Kidney (tissue), 14 donors: Measurements from ENCODE around the gene GRIP2. TPM values are rescaled to one million over a fixed set of nuclear protein-coding genes. Genes with fewer than 3 reads are reported as not detected.

Experiments
- DNase-seq, 5 donors: peaks; one replicate each; pipeline ENCODE4 v3.0.0-alpha.2; 2013 to 2020
- FAIRE-seq: peaks from 2 replicates; lab custom pipeline; 2012; peaks lifted over from hg19 to GRCh38; lab: Jason Lieb, UNC
- H3K27ac ChIP-seq, 2 donors: one replicate each; pipeline ENCODE4 v1.7.0; 2013; ENCODE audit warnings: low read depth in 2 of 2, low read length in 2 of 2, inconsistent platforms in 1 of 2
- H3K27me3 ChIP-seq: one replicate; pipeline ENCODE4 v1.7.1; 2013; ENCODE audit warnings: low read length, inconsistent platforms; ENCODE audit not compliant: control insufficient read depth, insufficient read depth
- H3K36me3 ChIP-seq, 3 donors: one replicate each; pipeline versions ENCODE4 v1.7.0 to v1.7.1; 2013; ENCODE audit warnings: low read length in 3 of 3, control low read depth in 1 of 3, inconsistent platforms in 1 of 3; ENCODE audit not compliant: insufficient read depth in 3 of 3, control insufficient read depth in 2 of 3
- H3K4me1 ChIP-seq, 3 donors: one replicate each; pipeline versions ENCODE4 v1.7.0 to v1.7.1; 2013; ENCODE audit warnings: low read length in 3 of 3, inconsistent platforms in 1 of 3, low read depth in 1 of 3; ENCODE audit not compliant: control insufficient read depth in 2 of 3, insufficient read depth in 2 of 3
- H3K4me3 ChIP-seq, 3 donors: one replicate each; pipeline versions ENCODE4 v1.7.0 to v1.8.1; 2013; ENCODE audit warnings: low read length in 3 of 3, control low read depth in 1 of 3, inconsistent platforms in 1 of 3
- H3K9ac ChIP-seq, 3 donors: one replicate each; pipeline versions ENCODE4 v1.7.0 to v1.7.1; 2013; ENCODE audit warnings: low read length in 3 of 3, control low read depth in 1 of 3, inconsistent platforms in 1 of 3
- H3K9me3 ChIP-seq, 3 donors: one replicate each; pipeline versions ENCODE4 v1.7.0 to v1.7.1; 2013; ENCODE audit warnings: low read length in 3 of 3, control low read depth in 1 of 3, inconsistent platforms in 1 of 3; ENCODE audit not compliant: control insufficient read depth in 2 of 3, insufficient read depth in 1 of 3
- intact Hi-C: fragments of 100-400 bp; cut with DNase I; formaldehyde crosslinking; loops from one replicate; pipeline ENCODE4 v1.11.1; 2022
- polyA plus RNA-seq: library from polyadenylated mRNA; stranded (reverse); fragments of 350-450 nt; fragmentation: Illumina TruSeq; extraction: RNeasy Lipid Tissue Mini Kit (QIAGEN cat#74804); gene quantifications from one replicate; pipeline ENCODE4 v1.2.3, GENCODE V29; 2014; ENCODE audit warnings: low read depth, low replicate concordance; ENCODE audit not compliant: insufficient read depth
- total RNA-seq: library from RNA; stranded (reverse); fragmentation: NEBNext Ultra II Directional; extraction: Animal tissue kit (Norgen Biotek cat#: 25700); gene quantifications from one replicate; pipeline ENCODE4 v1.2.1, GENCODE V29; 2021
- TF ChIP-seq, protein P1 (sequence below): IDR thresholded peaks from 3 replicates; pipeline ENCODE4 v1.5.1; 2012; ENCODE audit warnings: mild to moderate bottlenecking, moderate library complexity, borderline replicate concordance; ENCODE audit not compliant: insufficient read depth; ENCODE audit errors: extremely low read depth
- donor health status: control.
- donor health status: control.
- donor health status: control.
- donor health status: control.
- donor health status: control.
- donor health status: DM: yes; HTN: yes; CAD: no.
- donor health status: Normal renal cell carcinoma (clear cell type).

The GRIP2 gene
- total and polyA plus RNA-seq, 2 donors from 2014 or later: 3.0 to 3.2 TPM

- no peaks in the 10 kb centered on the region for H3K27me3 ChIP-seq
- H3K36me3 ChIP-seq: peaks cover 3 to 25% (median 6%) of the 10 kb centered on the region in 3 donors
- FAIRE-seq (no peak), DNase-seq (no peak)
- H3K9ac ChIP-seq: no peak overlapping the region
- H3K9me3 ChIP-seq: no peaks in the 10 kb centered on the region
- TF ChIP-seq, protein P1, sequence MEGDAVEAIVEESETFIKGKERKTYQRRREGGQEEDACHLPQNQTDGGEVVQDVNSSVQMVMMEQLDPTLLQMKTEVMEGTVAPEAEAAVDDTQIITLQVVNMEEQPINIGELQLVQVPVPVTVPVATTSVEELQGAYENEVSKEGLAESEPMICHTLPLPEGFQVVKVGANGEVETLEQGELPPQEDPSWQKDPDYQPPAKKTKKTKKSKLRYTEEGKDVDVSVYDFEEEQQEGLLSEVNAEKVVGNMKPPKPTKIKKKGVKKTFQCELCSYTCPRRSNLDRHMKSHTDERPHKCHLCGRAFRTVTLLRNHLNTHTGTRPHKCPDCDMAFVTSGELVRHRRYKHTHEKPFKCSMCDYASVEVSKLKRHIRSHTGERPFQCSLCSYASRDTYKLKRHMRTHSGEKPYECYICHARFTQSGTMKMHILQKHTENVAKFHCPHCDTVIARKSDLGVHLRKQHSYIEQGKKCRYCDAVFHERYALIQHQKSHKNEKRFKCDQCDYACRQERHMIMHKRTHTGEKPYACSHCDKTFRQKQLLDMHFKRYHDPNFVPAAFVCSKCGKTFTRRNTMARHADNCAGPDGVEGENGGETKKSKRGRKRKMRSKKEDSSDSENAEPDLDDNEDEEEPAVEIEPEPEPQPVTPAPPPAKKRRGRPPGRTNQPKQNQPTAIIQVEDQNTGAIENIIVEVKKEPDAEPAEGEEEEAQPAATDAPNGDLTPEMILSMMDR: no peak
- no peak overlapping the region for H3K4me3 ChIP-seq
- no peak overlapping the region for H3K27ac ChIP-seq
- intact Hi-C loops: no loop called here
- H3K4me1 ChIP-seq: peaks cover 0 to 38% (median 22%) of the 10 kb centered on the region in 3 donors
Observed at GRCh38 chr3:14459787-14460186, 80.4 kb downstream of the GRIP2 start.

- no peaks in the 10 kb centered on the region for H3K27me3 ChIP-seq
- no peak overlapping the region for H3K4me3 ChIP-seq
- H3K36me3 ChIP-seq: peaks cover 3 to 21% (median 3%) of the 10 kb centered on the region in 3 donors
- H3K27ac ChIP-seq: peak overlapping the region; percentile 39 to 54
- TF ChIP-seq, protein P1: no peak
- H3K9me3 ChIP-seq: no peaks in the 10 kb centered on the region
- intact Hi-C loops: no loop called here
- peak in 1 of 5 donors; percentile 62 for DNase-seq
- no peak for FAIRE-seq
- H3K4me1 ChIP-seq: peaks cover 0 to 38% (median 24%) of the 10 kb centered on the region in 3 donors
- no peak overlapping the region for H3K9ac ChIP-seq
Observed at GRCh38 chr3:14459384-14459783, 80.8 kb downstream of the GRIP2 start.

GRCh38 chr3:14458434-14459275 is 81.5 kb downstream of the GRIP2 start:
- TF ChIP-seq, protein P1: no peak
- Histone ChIP-seq H3K27me3 (no peaks in the 10 kb centered on the region), H3K36me3 (peaks cover 3 to 18% (median 3%) of the 10 kb centered on the region in 3 donors), H3K9me3 (no peaks in the 10 kb centered on the region), H3K4me3 (peak overlapping the region in 1 of 3 donors; percentile 31), H3K4me1 (peaks cover 0 to 38% (median 31%) of the 10 kb centered on the region in 3 donors), H3K27ac (peak overlapping the region; percentile 66 to 81), H3K9ac (peak overlapping the region in 1 of 3 donors; percentile 20)
- intact Hi-C loops: no loop called here
- FAIRE-seq (peak; percentile 67), DNase-seq (no peak)
